IMR-90 (cell line): ENCODE measurements around the gene GLIS1. TPM values are rescaled to one million over a fixed set of nuclear protein-coding genes. Genes with fewer than 3 reads are reported as not detected.

Experiments used
- ATAC-seq: fragments of 200-7000 bp; cut with Tn5 transposase; 2 replicates; pipeline ENCODE4 v1.9.1; 2020; ENCODE audit warnings: low read depth, mild to moderate bottlenecking, moderate library complexity
- BruUV-seq: library from RNA; stranded (reverse); fragments of 400-500 nt; replicated peaks from 2 replicates; lab custom pipeline; 2021; lab: Mats Ljungman, UMichigan
- CTCF ChIA-PET: fragments of 300-600 bp; formaldehyde crosslinking; extraction: SDS; loops from one replicate; lab custom pipeline; 2021; ENCODE audit warnings: antibody characterized with exemption; lab: Yijun Ruan, JAX
- POLR2A ChIA-PET: fragments of 300-600 bp; sonication (Branson Sonifier 250); formaldehyde crosslinking; loops from one replicate; lab custom pipeline; 2022; ENCODE audit warnings: antibody characterized with exemption; ENCODE audit not compliant: unreplicated experiment; lab: Charles Lee
- DNase-seq: peaks from one replicate; pipeline ENCODE4 v3.0.0; 2013
- H2AFZ ChIP-seq: replicated peaks from 2 replicates; pipeline ENCODE3; 2013; ENCODE audit warnings: low read length, mild to moderate bottlenecking; ENCODE audit not compliant: poor library complexity
- H2AK5ac ChIP-seq: 2 replicates; pipeline ENCODE4 v1.6.1; 2013; ENCODE audit warnings: low read depth, low read length, inconsistent platforms
- H2AK9ac ChIP-seq: replicated peaks from 2 replicates; pipeline ENCODE3; 2013; ENCODE audit warnings: mild to moderate bottlenecking, low read depth, low read length, moderate library complexity; ENCODE audit not compliant: poor library complexity
- H2BK120ac ChIP-seq: 2 replicates; pipeline ENCODE4 v1.6.1; 2013; ENCODE audit warnings: low read depth, low read length, inconsistent platforms
- H2BK15ac ChIP-seq: 3 replicates; pipeline ENCODE4 v1.6.1; 2013; ENCODE audit warnings: low read depth, low read length, inconsistent platforms
- H2BK20ac ChIP-seq: 2 replicates; pipeline ENCODE4 v1.6.1; 2013; ENCODE audit warnings: low read depth, mild to moderate bottlenecking, inconsistent platforms, low read length, moderate library complexity
- H2BK5ac ChIP-seq: 2 replicates; pipeline ENCODE4 v1.6.1; 2013; ENCODE audit warnings: mild to moderate bottlenecking, low read depth, low read length, inconsistent platforms; ENCODE audit not compliant: poor library complexity, severe bottlenecking
- H3K14ac ChIP-seq: replicated peaks from 2 replicates; pipeline ENCODE4 v1.6.1; 2013; ENCODE audit warnings: low read depth, low read length, inconsistent platforms
- H3K18ac ChIP-seq: 2 replicates; pipeline ENCODE4 v1.6.1; 2013; ENCODE audit warnings: low read depth, low read length, control low read depth
- H3K23ac ChIP-seq: 2 replicates; pipeline ENCODE4 v1.6.1; 2013; ENCODE audit warnings: low read depth, low read length, inconsistent platforms
- H3K27ac ChIP-seq: 2 replicates; pipeline ENCODE4 v1.5.1; 2013; ENCODE audit warnings: mild to moderate bottlenecking, control low read depth, low read length; ENCODE audit not compliant: insufficient read depth
- H3K27me3 ChIP-seq: 2 replicates; pipeline ENCODE4 v1.6.1; 2013; ENCODE audit warnings: low read length; ENCODE audit not compliant: control insufficient read depth, insufficient read depth
- H3K36me3 ChIP-seq: 2 replicates; pipeline ENCODE4 v1.6.1; 2013; ENCODE audit warnings: low read length, mixed read lengths; ENCODE audit not compliant: control insufficient read depth, insufficient read depth
- H3K4ac ChIP-seq: 2 replicates; pipeline ENCODE4 v1.6.1; 2013; ENCODE audit warnings: low read depth, low read length, inconsistent platforms
- H3K4me1 ChIP-seq: 2 replicates; pipeline ENCODE4 v1.6.1; 2013; ENCODE audit warnings: low read length, mixed read lengths; ENCODE audit not compliant: control insufficient read depth, insufficient read depth
- H3K4me2 ChIP-seq: 2 replicates; pipeline ENCODE4 v1.6.1; 2013; ENCODE audit warnings: low read depth, mild to moderate bottlenecking, control low read depth, low read length, moderate library complexity
- H3K4me3 ChIP-seq: 2 replicates; pipeline ENCODE4 v1.5.1; 2013; ENCODE audit warnings: low read depth, mild to moderate bottlenecking, control low read depth, low read length, moderate library complexity; ENCODE audit not compliant: insufficient read depth
- H3K56ac ChIP-seq: 2 replicates; pipeline ENCODE4 v1.6.1; 2013; ENCODE audit warnings: low read length, inconsistent platforms; ENCODE audit not compliant: insufficient read depth; ENCODE audit errors: extremely low read depth
- H3K79me1 ChIP-seq, 2 experiments: 2 replicates each; pipeline ENCODE4 v1.6.1; 2013; ENCODE audit warnings: low read length in 2 of 2, inconsistent platforms in 1 of 2, low read depth in 1 of 2
- H3K9ac ChIP-seq: 2 replicates; pipeline ENCODE4 v1.6.1; 2013; ENCODE audit warnings: low read depth, low read length, control low read depth
- H3K9me1 ChIP-seq: 2 replicates; pipeline ENCODE4 v1.6.1; 2013; ENCODE audit warnings: low read length, inconsistent platforms; ENCODE audit not compliant: insufficient read depth
- H3K9me3 ChIP-seq: 2 replicates; pipeline ENCODE4 v1.6.1; 2013; ENCODE audit warnings: low read length; ENCODE audit not compliant: control insufficient read depth, insufficient read depth
- H4K20me1 ChIP-seq: 2 replicates; pipeline ENCODE4 v1.6.1; 2013; ENCODE audit warnings: low read length, inconsistent platforms; ENCODE audit not compliant: insufficient read depth
- H4K5ac ChIP-seq: 2 replicates; pipeline ENCODE4 v1.6.1; 2013; ENCODE audit warnings: mild to moderate bottlenecking, low read depth, low read length, control low read depth
- H4K8ac ChIP-seq, 2 experiments: 2 replicates each; pipeline ENCODE4 v1.6.1; 2013; ENCODE audit warnings: low read depth in 2 of 2, low read length in 2 of 2, control low read depth in 1 of 2, inconsistent platforms in 1 of 2
- H4K91ac ChIP-seq: 2 replicates; pipeline ENCODE4 v1.6.1; 2013; ENCODE audit warnings: low read depth, low read length, inconsistent platforms; ENCODE audit not compliant: insufficient read depth
- FOS ChIP-seq: fragments of 150-350 bp; IDR thresholded peaks from 2 replicates; pipeline ENCODE4 v1.6.1; 2016; ENCODE audit warnings: low read depth, low read length
- MAFK ChIP-seq: IDR thresholded peaks from 2 replicates; pipeline ENCODE4 v1.6.1; 2012; ENCODE audit warnings: low read depth, low read length, improper control_type of control experiment
- NFE2L2 ChIP-seq: fragments of 150-350 bp; IDR thresholded peaks from 2 replicates; pipeline ENCODE4 v1.6.1; 2016; ENCODE audit warnings: low read depth, mild to moderate bottlenecking, low read length
- POLR2A ChIP-seq: IDR thresholded peaks from 2 replicates; pipeline ENCODE4 v1.6.1; 2012; ENCODE audit warnings: mild to moderate bottlenecking, low read depth, low read length
- RAD21 ChIP-seq: IDR thresholded peaks from 2 replicates; pipeline ENCODE4 v1.6.1; 2012; ENCODE audit warnings: low read length, improper control_type of control experiment
- RCOR1 ChIP-seq: IDR thresholded peaks from 2 replicates; pipeline ENCODE4 v1.6.1; 2012; ENCODE audit warnings: mild to moderate bottlenecking, low read length, improper control_type of control experiment; ENCODE audit not compliant: insufficient replicate concordance
- SMC3 ChIP-seq: fragments of 150-350 bp; IDR thresholded peaks from 2 replicates; pipeline ENCODE4 v1.6.1; 2016; ENCODE audit warnings: low read depth, mild to moderate bottlenecking, antibody characterized with exemption, low read length, moderate library complexity
- WGBS, 2 experiments: methylation state at CpG; one replicate each; pipeline versions ENCODE4 v1.1.5 to v1.1.7; 2013; ENCODE audit warnings: missing lambda C conversion rate in 2 of 2; ENCODE audit not compliant: insufficient read length in 1 of 2; ENCODE audit errors: extremely low coverage in 2 of 2; 5-methylcytosine and 5-hydroxymethylcytosine counted together
- dilution Hi-C: fragments of 300-500 bp; cut with HindIII; formaldehyde crosslinking; loops from one replicate; pipeline ENCODE4 v1.14.3; 2018; ENCODE audit warnings: low sequenced_read_pairs; ENCODE audit not compliant: unreplicated experiment
- in situ Hi-C: fragments of 300-500 bp; cut with MboI; formaldehyde crosslinking; loops from 3 replicates; pipeline ENCODE4 v1.14.3; 2019; ENCODE audit warnings: low sequenced_read_pairs, inconsistent platforms, mixed read lengths
- intact Hi-C: fragments of 100-400 bp; cut with micrococcal nuclease; formaldehyde crosslinking; loops from 2 replicates; pipeline ENCODE4 v1.10.0; 2022
- polyA plus RNA-seq, 3 experiments: library from polyadenylated mRNA; depleted of rRNA; stranded (reverse); fragments of >200 nt; gene quantifications; 2 replicates each; pipeline ENCODE4 v1.2.3, GENCODE V29; 2012; ENCODE audit warnings: low replicate concordance in 1 of 3
- total RNA-seq: library from RNA; depleted of rRNA; stranded (reverse); fragments of >200 nt; gene quantifications from 2 replicates; pipeline ENCODE4 v1.2.3, GENCODE V29; 2012
- TF ChIP-seq, protein P1 (sequence below): conservative IDR thresholded peaks from 2 replicates; pipeline ENCODE4 v1.5.1; 2012; ENCODE audit warnings: mild to moderate bottlenecking, low read depth, low read length, improper control_type of control experiment
- TF ChIP-seq, protein P2 (sequence below): fragments of 150-350 bp; IDR thresholded peaks from 2 replicates; pipeline ENCODE4 v1.6.1; 2016; ENCODE audit warnings: low read depth, mild to moderate bottlenecking, low read length, moderate library complexity, borderline replicate concordance

Gene GLIS1
- total and polyA plus RNA-seq, 2 of the 4 experiments (the other 2 are of a cell fraction), result 0.18 to 2.3 TPM

DNA sequence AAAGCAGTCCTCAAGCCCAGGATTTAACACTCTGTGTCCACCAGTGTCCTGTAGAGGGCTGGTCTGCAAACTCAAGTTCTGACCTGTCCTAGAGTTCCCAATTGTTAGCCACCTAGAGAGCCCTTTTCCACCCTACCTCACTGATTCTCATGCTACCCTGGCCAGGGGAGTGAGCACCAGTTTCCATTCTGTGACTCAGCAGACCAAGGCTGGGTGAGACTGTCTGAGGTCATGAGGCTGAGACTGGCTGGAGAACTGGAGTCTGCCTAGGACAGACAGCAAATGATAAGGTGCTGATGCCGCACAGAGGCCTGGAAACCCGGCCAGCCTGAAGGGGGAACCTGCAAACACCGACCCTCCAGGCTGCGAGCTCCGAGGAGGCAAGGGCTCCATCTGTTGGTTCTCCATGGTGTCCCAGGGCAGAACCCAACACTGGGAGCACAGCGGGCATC is 13.7 kb downstream of the GLIS1 start:
- Histone ChIP-seq H3K56ac (no peak overlapping the region), H3K14ac (0 out of 2 replicates have a peak overlapping the region, but pooled peaks have one; percentile 72), H2AK5ac (peak overlapping the region; percentile 45; the same call in 1 of the 2 replicates), H3K9me1 (peaks cover 4% of the 10 kb centered on the region; the same call in 1 of the 2 replicates), H3K4me1 (peaks cover 3% of the 10 kb centered on the region; the same call in 1 of the 2 replicates), H2BK15ac (0 out of 3 replicates have a peak overlapping the region, but pooled peaks have one; percentile 1), H2AK9ac (no peak overlapping the region), H4K91ac (0 out of 2 replicates have a peak overlapping the region, but pooled peaks have one; percentile 3), H2BK5ac (no peak overlapping the region), H3K18ac (no peak overlapping the region), H3K27me3 (no peaks in the 10 kb centered on the region), H3K4me3 (no peak overlapping the region), H3K36me3 (peaks cover 2% of the 10 kb centered on the region; the same call in 1 of the 2 replicates), H4K20me1 (no peaks in the 10 kb centered on the region), H3K9me3 (no peaks in the 10 kb centered on the region), H3K9ac (no peak overlapping the region), H3K4me2 (no peak overlapping the region), H3K23ac (peak overlapping the region; percentile 66), H2AFZ (peak overlapping the region; percentile 59), H4K5ac (no peak overlapping the region), H3K4ac (no peak overlapping the region), H4K8ac (no peak overlapping the region), H2BK120ac (no peak overlapping the region), H3K27ac (no peak overlapping the region), H2BK20ac (no peak overlapping the region), H3K79me1 (peaks cover 15 to 36% of the 10 kb centered on the region in 2 experiments)
- intact Hi-C loops, result no loop called here
- POLR2A ChIA-PET, result no interaction called here
- WGBS, 2 experiments, result 6% methylated on average over 3 of the region's 6 CpGs; no CpG with 5 or more reads in 1 of the 2 experiments
- dilution Hi-C loops, result no loop called here
- in situ Hi-C loops, result no loop called here
- peak; percentile 84 for ATAC-seq
- CTCF ChIA-PET, result interaction anchor here (2.5 kb wide), 1 partner anchor 10 kb away, joined by 8 read pairs; no protein-coding TSS in a partner anchor
- DNase-seq, result peak; percentile 77
- BruUV-seq, result no TSS peak
- TF ChIP-seq RAD21, result peak; percentile 51
- TF ChIP-seq POLR2A, result no peak
- TF ChIP-seq, protein P1, sequence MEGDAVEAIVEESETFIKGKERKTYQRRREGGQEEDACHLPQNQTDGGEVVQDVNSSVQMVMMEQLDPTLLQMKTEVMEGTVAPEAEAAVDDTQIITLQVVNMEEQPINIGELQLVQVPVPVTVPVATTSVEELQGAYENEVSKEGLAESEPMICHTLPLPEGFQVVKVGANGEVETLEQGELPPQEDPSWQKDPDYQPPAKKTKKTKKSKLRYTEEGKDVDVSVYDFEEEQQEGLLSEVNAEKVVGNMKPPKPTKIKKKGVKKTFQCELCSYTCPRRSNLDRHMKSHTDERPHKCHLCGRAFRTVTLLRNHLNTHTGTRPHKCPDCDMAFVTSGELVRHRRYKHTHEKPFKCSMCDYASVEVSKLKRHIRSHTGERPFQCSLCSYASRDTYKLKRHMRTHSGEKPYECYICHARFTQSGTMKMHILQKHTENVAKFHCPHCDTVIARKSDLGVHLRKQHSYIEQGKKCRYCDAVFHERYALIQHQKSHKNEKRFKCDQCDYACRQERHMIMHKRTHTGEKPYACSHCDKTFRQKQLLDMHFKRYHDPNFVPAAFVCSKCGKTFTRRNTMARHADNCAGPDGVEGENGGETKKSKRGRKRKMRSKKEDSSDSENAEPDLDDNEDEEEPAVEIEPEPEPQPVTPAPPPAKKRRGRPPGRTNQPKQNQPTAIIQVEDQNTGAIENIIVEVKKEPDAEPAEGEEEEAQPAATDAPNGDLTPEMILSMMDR, result peak; percentile 48
- TF ChIP-seq, protein P2, sequence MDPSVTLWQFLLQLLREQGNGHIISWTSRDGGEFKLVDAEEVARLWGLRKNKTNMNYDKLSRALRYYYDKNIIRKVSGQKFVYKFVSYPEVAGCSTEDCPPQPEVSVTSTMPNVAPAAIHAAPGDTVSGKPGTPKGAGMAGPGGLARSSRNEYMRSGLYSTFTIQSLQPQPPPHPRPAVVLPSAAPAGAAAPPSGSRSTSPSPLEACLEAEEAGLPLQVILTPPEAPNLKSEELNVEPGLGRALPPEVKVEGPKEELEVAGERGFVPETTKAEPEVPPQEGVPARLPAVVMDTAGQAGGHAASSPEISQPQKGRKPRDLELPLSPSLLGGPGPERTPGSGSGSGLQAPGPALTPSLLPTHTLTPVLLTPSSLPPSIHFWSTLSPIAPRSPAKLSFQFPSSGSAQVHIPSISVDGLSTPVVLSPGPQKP, result no peak
- peak; percentile 6 for TF ChIP-seq RCOR1
- peak; percentile 45 for TF ChIP-seq SMC3
- TF ChIP-seq NFE2L2, result peak; percentile 75; the same call in 1 of the 2 replicates
- TF ChIP-seq MAFK, result peak; percentile 24; the same call in 1 of the 2 replicates
- TF ChIP-seq FOS, result peak; percentile 61; the same call in 1 of the 2 replicates
